GM11168 (cell line): ENCODE results near the gene NKX6-1.

Source experiments
- in situ Hi-C: fragments of 300-500 bp; cut with MboI; formaldehyde crosslinking; loops from one replicate; pipeline ENCODE4 v1.12.0; 2022; ENCODE audit warnings: low sequenced_read_pairs; ENCODE audit not compliant: unreplicated experiment

Gene NKX6-1

GRCh38 chr4:84500386-84501201, 1.5 kb upstream of the NKX6-1 start:
- in situ Hi-C loops, result no loop called here

GRCh38 chr4:84499624-84499982, 511 bp upstream of the NKX6-1 start:
- in situ Hi-C loops, result loop anchor here (25.0 kb wide), 1 partner anchor 987 kb away; no protein-coding TSS in a partner anchor

GRCh38 chr4:84498203-84498934, 723 bp downstream of the NKX6-1 start:
- in situ Hi-C loops, result loop anchor here (25.0 kb wide), 1 partner anchor 986 kb away; no protein-coding TSS in a partner anchor

- in situ Hi-C loops, result loop anchor here (25.0 kb wide), 1 partner anchor 985 kb away; no protein-coding TSS in a partner anchor
Measured at GRCh38 chr4:84497504-84498202, 1.4 kb downstream of the NKX6-1 start.

GRCh38 chr4:84496706-84497503, 2.2 kb downstream of the NKX6-1 start:
- in situ Hi-C loops, result loop anchor here (25.0 kb wide), 1 partner anchor 985 kb away; no protein-coding TSS in a partner anchor

GRCh38 chr4:84496331-84496705, 2.8 kb downstream of the NKX6-1 start:
- in situ Hi-C loops, result loop anchor here (25.0 kb wide), 1 partner anchor 984 kb away; no protein-coding TSS in a partner anchor

- in situ Hi-C loops, result loop anchor here (25.0 kb wide), 1 partner anchor 984 kb away; no protein-coding TSS in a partner anchor
Measured at GRCh38 chr4:84495794-84496261, 3.3 kb downstream of the NKX6-1 start.

- in situ Hi-C loops, result loop anchor here (25.0 kb wide), 1 partner anchor 983 kb away; no protein-coding TSS in a partner anchor
Measured at GRCh38 chr4:84495118-84495793, 3.8 kb downstream of the NKX6-1 start.

GRCh38 chr4:84494531-84494930, 4.6 kb downstream of the NKX6-1 start:
- in situ Hi-C loops, result loop anchor here (25.0 kb wide), 1 partner anchor 982 kb away; no protein-coding TSS in a partner anchor

GRCh38 chr4:84494076-84494475, 5.0 kb downstream of the NKX6-1 start:
- in situ Hi-C loops, result loop anchor here (25.0 kb wide), 1 partner anchor 982 kb away; no protein-coding TSS in a partner anchor

- in situ Hi-C loops, result loop anchor here (25.0 kb wide), 1 partner anchor 981 kb away; no protein-coding TSS in a partner anchor
Measured at GRCh38 chr4:84493092-84493850, 5.8 kb downstream of the NKX6-1 start.

GRCh38 chr4:84492737-84493091, 6.4 kb downstream of the NKX6-1 start:
- in situ Hi-C loops, result loop anchor here (25.0 kb wide), 1 partner anchor 980 kb away; no protein-coding TSS in a partner anchor

GRCh38 chr4:84492290-84492689, 6.8 kb downstream of the NKX6-1 start:
- in situ Hi-C loops, result loop anchor here (25.0 kb wide), 1 partner anchor 980 kb away; no protein-coding TSS in a partner anchor

GRCh38 chr4:84491481-84491880, 7.6 kb downstream of the NKX6-1 start:
- in situ Hi-C loops, result loop anchor here (25.0 kb wide), 1 partner anchor 979 kb away; no protein-coding TSS in a partner anchor

- in situ Hi-C loops, result loop anchor here (25.0 kb wide), 1 partner anchor 978 kb away; no protein-coding TSS in a partner anchor
Measured at GRCh38 chr4:84490663-84491062, 8.4 kb downstream of the NKX6-1 start.

GRCh38 chr4:84484236-84484635, 14.9 kb downstream of the NKX6-1 start:
- in situ Hi-C loops, result loop anchor here (25.0 kb wide), 1 partner anchor 972 kb away; no protein-coding TSS in a partner anchor

- in situ Hi-C loops, result loop anchor here (25.0 kb wide), 1 partner anchor 971 kb away; no protein-coding TSS in a partner anchor
Measured at GRCh38 chr4:84483688-84484087, 15.4 kb downstream of the NKX6-1 start.
